HG02870 (cell line): ENCODE results near the gene GLUL.

Experiments
- ATAC-seq: cut with Tn5 transposase; IDR thresholded peaks from one replicate; pipeline ENCODE4 v1.9.1; 2021; ENCODE audit warnings: mild to moderate bottlenecking, moderate library complexity; ENCODE audit not compliant: unreplicated experiment

GLUL gene

GRCh38 chr1:182332261-182333060, 59.1 kb downstream of the GLUL start:
- ATAC-seq = no peak
